OCI-LY3 (cell line): ENCODE measurements around the gene SPACA4.

Source experiments
- H2AFZ ChIP-seq: fragments of 200-600, 300-600 bp; shearing (Covaris generic); 2 replicates; pipeline ENCODE4 v1.6.0; 2014; ENCODE audit warnings: antibody characterized with exemption, low read depth, low read length
- H3K27ac ChIP-seq: fragments of 200-600, 300-600 bp; sonication (generic); 2 replicates; pipeline ENCODE4 v1.5.1; 2014; ENCODE audit warnings: mild to moderate bottlenecking, low read length, moderate library complexity, mixed read lengths
- H3K27me3 ChIP-seq: fragments of 200-600, 300-600 bp; sonication (generic); 2 replicates; pipeline ENCODE4 v1.6.1; 2014; ENCODE audit warnings: low read depth, low read length, mixed read lengths
- H3K36me3 ChIP-seq: fragments of 200-600, 300-600 bp; sonication (generic); replicated peaks from 2 replicates; pipeline ENCODE3; 2014; ENCODE audit warnings: low read depth, low read length, mixed read lengths
- H3K4me1 ChIP-seq: fragments of 300-600, 200-600 bp; sonication (generic); 2 replicates; pipeline ENCODE4 v1.6.1; 2014; ENCODE audit warnings: low read length, mixed read lengths
- H3K4me2 ChIP-seq: fragments of 200-600, 300-600 bp; sonication (generic); 2 replicates; pipeline ENCODE4 v1.6.1; 2014; ENCODE audit warnings: low read length, mixed read lengths
- H3K4me3 ChIP-seq: fragments of 300-600, 200-600 bp; sonication (generic); 2 replicates; pipeline ENCODE4 v1.5.1; 2014; ENCODE audit warnings: antibody characterized with exemption, mild to moderate bottlenecking, low read length, moderate library complexity
- H3K79me2 ChIP-seq: fragments of 300-600, 200-600 bp; shearing (Covaris generic); 2 replicates; pipeline ENCODE4 v1.6.1; 2014; ENCODE audit warnings: mild to moderate bottlenecking, low read length, mixed read lengths
- H3K9ac ChIP-seq: fragments of 300-600, 200-600 bp; shearing (Covaris generic); 2 replicates; pipeline ENCODE4 v1.6.0; 2014; ENCODE audit warnings: mild to moderate bottlenecking, low read length, moderate library complexity
- H3K9me3 ChIP-seq: fragments of 200-600, 300-600 bp; shearing (Covaris generic); 2 replicates; pipeline ENCODE4 v1.6.1; 2014; ENCODE audit warnings: low read length, mixed read lengths; ENCODE audit not compliant: insufficient read depth
- H4K20me1 ChIP-seq: fragments of 200-600, 300-600 bp; sonication (generic); 2 replicates; pipeline ENCODE4 v1.6.1; 2016; ENCODE audit warnings: low read length, mixed read lengths; ENCODE audit not compliant: insufficient read depth
- CTCF ChIP-seq: fragments of 200-600, 300-600 bp; sonication (generic); IDR thresholded peaks from 2 replicates; pipeline ENCODE4 v1.5.1; 2014; ENCODE audit warnings: antibody characterized with exemption, low read length, low read depth
- EZH2phosphoT487 ChIP-seq: fragments of 200-600 bp; shearing (Covaris generic); IDR thresholded peaks from 2 replicates; pipeline ENCODE4 v1.6.1; 2018; ENCODE audit warnings: antibody characterized with exemption, mixed run types, low read depth

SPACA4 gene

GRCh38 chr19:48641850-48642249, 35.3 kb downstream of the SPACA4 start:
- TF ChIP-seq EZH2phosphoT487, result no peak
- no peak for TF ChIP-seq CTCF
- Histone ChIP-seq H3K4me1 (peaks cover 18% of the 10 kb centered on the region), H2AFZ (no peak overlapping the region)

GRCh38 chr19:48642862-48643261, 36.3 kb downstream of the SPACA4 start:
- H3K4me1 ChIP-seq, result peaks cover 20% of the 10 kb centered on the region

More at GRCh38 chr19:48641850-48642249, 35.3 kb downstream of the SPACA4 start:
- no peak overlapping the region for H3K4me2 ChIP-seq
- no peaks in the 10 kb centered on the region for H3K36me3 ChIP-seq
- H3K9ac ChIP-seq, result no peak overlapping the region
- no peak overlapping the region for H3K4me3 ChIP-seq
- no peaks in the 10 kb centered on the region for H3K27me3 ChIP-seq
- no peaks in the 10 kb centered on the region for H4K20me1 ChIP-seq
- H3K79me2 ChIP-seq, result no peaks in the 10 kb centered on the region
- H3K27ac ChIP-seq, result no peak overlapping the region
- no peaks in the 10 kb centered on the region for H3K9me3 ChIP-seq

GRCh38 chr19:48644355-48644754, 37.8 kb downstream of the SPACA4 start:
- peak overlapping the region; percentile 81 for H3K4me3 ChIP-seq

More at GRCh38 chr19:48642862-48643261, 36.3 kb downstream of the SPACA4 start:
- H4K20me1 ChIP-seq, result no peaks in the 10 kb centered on the region
- H3K79me2 ChIP-seq, result no peaks in the 10 kb centered on the region
- H2AFZ ChIP-seq, result no peak overlapping the region
- H3K9me3 ChIP-seq, result no peaks in the 10 kb centered on the region
- no peak overlapping the region for H3K27ac ChIP-seq
- H3K4me2 ChIP-seq, result no peak overlapping the region
- no peaks in the 10 kb centered on the region for H3K36me3 ChIP-seq
- no peak overlapping the region for H3K9ac ChIP-seq
- H3K4me3 ChIP-seq, result no peak overlapping the region
- H3K27me3 ChIP-seq, result no peaks in the 10 kb centered on the region
- TF ChIP-seq EZH2phosphoT487, result no peak
- no peak for TF ChIP-seq CTCF

More at GRCh38 chr19:48644355-48644754, 37.8 kb downstream of the SPACA4 start:
- Histone ChIP-seq H3K27me3 (0 out of 2 replicates have a peak, but pooled peaks cover under 1% of the 10 kb centered on the region), H3K4me1 (peaks cover 8% of the 10 kb centered on the region), H3K36me3 (no peaks in the 10 kb centered on the region), H3K9ac (no peak overlapping the region), H3K27ac (no peak overlapping the region), H2AFZ (no peak overlapping the region), H4K20me1 (no peaks in the 10 kb centered on the region), H3K79me2 (no peaks in the 10 kb centered on the region), H3K9me3 (no peaks in the 10 kb centered on the region), H3K4me2 (peak overlapping the region; percentile 99)
- TF ChIP-seq EZH2phosphoT487 (no peak), CTCF (no peak)
